GM19025 (cell line): ENCODE data around the gene TMEM215.
"Not testable (repeated sequence)": the region's sequence is repeated elsewhere in the genome, so short reads cannot be mapped to it uniquely, and the experiment has no call there.

Source experiments
- ATAC-seq: cut with Tn5 transposase; IDR thresholded peaks from one replicate; pipeline ENCODE4 v1.9.1; 2021; ENCODE audit warnings: mild to moderate bottlenecking, low read depth, moderate library complexity; ENCODE audit not compliant: unreplicated experiment

Gene TMEM215

GRCh38 chr9:32783168-32783891 lies at the start of gene TMEM215:
TMEM215 (plus strand) TSS chr9:32783540; CDS start chr9:32784184, 644 bp downstream.
- no peak for ATAC-seq

- ATAC-seq = no peak
These were observed 47.9 kb upstream of the TMEM215 start for GRCh38 chr9:32735476-32735875.

DNA sequence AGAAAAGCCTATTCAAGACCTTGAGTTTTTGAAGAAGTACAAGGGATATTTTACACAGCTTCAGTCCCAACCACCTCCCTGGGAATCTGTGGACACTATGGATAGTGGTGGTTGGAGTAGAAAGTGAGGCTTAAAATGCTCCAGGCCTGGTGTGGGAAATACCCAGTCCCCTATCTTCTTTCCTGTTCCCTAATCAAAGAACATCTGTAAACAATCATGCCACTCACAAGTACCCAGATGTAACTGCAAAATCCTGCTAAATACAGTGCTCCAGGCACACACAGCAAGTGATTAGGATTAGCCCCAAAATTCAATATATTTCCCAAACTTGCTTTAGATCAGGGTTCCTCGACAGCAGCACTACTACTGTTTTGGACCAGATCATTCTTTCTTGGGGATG lies 46.0 kb upstream of the TMEM215 start:
- ATAC-seq = no peak

DNA sequence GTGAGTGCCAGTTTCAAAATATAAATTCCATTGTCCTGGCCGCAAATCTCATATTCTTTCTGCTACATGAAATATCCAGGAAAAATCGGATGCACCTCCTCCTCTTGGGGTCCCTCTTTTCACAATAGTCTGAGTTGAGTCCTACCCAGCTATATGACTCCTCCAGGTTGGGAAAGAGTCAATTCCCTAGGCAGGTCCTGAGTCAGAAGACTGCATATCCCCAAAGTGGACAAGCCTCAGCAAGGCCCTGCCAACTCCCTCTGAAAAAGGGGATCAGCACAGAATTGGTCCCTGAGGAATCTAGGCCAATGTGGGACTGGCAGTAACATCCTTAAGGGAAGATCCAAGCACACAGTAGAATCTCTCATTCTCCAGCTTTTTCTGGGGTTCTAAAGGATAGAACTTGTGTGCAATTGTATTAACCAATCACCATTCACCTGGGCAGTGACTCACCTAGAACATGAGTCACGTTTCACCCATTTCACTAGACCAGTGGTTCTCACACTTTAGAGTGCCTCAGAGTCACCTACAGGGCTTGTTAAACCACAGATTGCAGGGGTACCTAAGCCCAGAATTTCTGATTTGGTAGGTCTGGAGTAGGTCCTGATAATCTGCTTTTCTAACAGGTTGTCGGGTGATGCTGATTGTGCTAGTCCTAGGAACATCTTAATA lies 44.7 kb upstream of the TMEM215 start:
- ATAC-seq = no peak

DNA sequence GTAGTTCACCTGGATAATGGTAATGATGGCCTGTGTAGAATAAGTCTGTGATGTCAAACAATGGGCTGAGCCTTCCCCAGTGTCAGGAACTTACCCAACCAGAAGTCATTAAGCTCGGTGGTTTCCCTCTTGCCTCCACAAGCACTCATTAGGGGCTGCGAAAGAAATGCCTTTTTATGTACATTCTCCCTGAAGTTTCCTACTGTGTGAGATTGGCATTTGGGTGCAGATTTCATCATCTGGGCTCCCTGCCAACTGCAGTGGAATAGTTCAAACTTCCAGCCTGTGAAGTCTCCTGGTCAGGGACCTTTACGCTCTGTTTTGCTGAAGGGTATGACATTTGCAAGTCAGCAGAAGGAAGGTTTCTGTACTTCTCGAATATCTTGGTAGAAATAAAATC lies 41.6 kb upstream of the TMEM215 start:
- no peak for ATAC-seq

DNA sequence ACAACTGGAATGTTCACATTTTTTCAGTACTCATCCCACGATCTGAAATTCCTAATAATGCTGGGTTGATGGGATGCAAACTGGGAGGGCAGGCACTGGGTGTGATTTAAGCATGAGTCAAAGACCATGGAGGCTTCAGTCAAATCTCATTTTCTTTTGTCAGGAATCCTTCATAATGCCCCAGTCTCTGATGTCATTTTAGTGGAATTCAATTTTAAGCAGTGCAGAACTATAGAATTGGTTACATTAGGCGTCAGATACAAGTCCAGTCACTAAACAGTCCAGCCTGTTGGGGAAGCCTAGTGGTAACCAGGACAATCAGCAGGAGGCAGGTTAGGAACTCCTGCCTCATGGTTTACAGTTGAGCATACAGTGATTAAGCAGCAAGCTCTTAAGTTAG lies 41.0 kb upstream of the TMEM215 start:
- no peak for ATAC-seq

GRCh38 chr9:32748013-32748412 lies 35.3 kb upstream of the TMEM215 start:
- ATAC-seq = no peak

- no peak for ATAC-seq
These were observed 27.6 kb upstream of the TMEM215 start for GRCh38 chr9:32755730-32756129.

- no peak for ATAC-seq
These were observed 19.2 kb upstream of the TMEM215 start for GRCh38 chr9:32764139-32764538.

GRCh38 chr9:32775283-32775682 lies 8.1 kb upstream of the TMEM215 start:
- no peak for ATAC-seq

DNA sequence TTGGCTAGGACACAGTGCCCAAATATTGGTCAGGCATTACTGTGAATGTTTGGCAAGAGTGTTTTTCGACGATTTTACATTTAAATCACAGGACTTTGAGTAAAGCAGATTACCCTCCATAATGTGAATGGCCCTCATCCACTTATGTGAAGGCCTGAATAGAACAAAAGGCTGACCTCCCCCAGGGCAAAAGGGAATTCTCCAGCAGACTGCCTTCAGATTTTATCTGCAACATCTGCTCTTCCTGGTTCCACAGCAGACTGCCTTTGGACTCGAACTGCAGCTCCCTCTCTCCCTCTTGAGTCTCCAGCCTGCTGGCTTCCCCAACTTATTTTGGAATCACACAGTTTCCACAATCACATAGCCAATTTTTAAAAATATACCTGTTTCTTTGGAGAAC lies 7.1 kb upstream of the TMEM215 start:
- ATAC-seq = no peak

GRCh38 chr9:32782476-32783167 lies 718 bp upstream of the TMEM215 start:
- no peak for ATAC-seq

- no peak for ATAC-seq
These were observed 4.5 kb downstream of the TMEM215 start for GRCh38 chr9:32787816-32788215.

GRCh38 chr9:32796015-32796414 lies 12.7 kb downstream of the TMEM215 start:
- ATAC-seq = not testable (repeated sequence)

DNA sequence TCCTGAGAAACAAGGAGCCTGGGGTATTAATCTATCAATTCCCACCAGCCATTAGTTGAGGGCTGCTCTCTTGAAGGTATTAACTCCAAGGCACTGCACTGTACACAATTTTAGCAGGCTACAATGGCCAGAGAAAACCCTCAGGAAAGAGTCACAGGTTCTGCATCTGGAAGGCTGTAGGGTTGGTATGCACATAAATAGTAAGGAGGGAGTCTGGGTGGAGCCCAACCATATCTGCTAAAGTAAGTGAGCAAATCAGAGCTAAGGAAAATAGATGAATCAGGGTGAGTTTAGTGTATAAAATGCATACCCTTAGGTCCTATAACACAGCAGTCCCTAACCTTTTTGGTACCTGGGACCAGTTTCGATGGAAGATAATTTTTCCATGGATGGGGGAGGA lies 18.2 kb downstream of the TMEM215 start:
- ATAC-seq = no peak

DNA sequence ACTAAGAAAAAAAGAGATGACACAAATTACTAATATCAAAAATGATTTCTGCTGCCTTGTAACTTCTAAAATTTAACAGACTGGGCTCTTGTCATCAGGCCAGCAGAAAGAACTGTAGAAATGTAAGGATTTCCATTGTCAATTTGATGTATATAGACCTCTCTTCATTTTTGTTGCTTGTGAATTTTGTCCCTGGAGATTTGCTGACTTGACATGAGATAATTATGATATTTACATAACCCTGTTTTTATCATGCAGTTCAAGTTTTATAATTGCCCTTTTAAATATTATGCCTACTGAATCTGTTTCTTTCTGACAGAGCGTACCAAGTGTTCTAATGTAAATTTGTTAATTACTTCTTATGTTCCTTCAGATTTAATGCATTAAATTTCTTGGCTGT lies 23.9 kb downstream of the TMEM215 start:
- ATAC-seq = no peak

DNA sequence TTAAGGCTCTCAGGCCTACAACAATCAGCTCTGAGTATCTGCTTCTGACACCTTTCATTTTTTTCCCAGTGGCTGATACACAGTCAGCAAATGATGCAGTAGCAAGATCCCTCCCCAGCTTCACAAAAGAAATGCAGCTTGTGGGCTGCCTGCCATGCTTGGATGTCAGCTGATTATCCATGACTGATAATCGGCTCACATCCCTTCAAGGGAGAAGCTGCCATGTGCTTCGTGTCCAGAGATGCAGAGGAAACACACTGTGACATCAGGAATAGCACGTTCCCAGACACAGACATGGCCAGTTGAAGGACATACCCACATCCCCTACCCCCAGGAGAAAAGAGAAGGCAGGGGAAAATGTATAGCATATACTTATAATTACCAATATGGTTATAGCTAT lies 27.9 kb downstream of the TMEM215 start:
- no peak for ATAC-seq

DNA sequence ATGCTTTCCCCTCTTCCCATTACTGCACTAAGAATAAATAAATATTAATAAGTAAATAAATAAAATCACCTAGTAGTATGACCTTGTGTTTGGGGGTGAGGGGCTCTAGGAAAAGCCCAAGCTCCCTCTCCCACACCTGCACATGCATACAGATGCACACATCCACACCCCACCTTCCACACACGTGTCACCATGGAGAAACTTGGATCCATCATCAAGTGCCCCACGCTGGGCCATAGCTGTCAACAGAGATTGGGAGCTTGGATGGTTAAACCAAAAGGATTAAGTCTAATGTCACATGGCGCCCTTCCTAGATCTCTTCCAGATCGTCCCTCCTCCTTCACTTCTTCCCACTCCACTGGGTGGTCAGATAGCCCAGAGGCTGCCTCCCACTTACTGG lies 37.0 kb downstream of the TMEM215 start:
- ATAC-seq = no peak

DNA sequence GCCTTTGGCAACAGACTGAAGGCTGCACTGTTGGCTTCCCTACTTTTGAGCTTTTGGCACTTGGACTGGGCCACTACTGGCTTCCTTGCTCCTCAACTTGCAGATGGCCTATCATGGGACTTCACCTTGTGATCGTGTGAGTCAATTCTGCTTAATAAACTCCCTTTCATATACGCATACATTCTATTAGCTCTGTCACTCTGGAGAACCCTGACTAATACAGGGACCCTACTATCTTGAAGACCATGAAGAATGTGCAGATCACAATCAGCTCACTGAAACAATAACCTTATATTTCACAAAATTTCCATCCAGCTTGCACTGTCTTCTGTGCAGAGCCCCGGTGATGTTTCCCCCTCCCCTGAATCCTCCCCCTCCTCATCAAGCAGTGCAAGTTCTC lies 39.8 kb downstream of the TMEM215 start:
- no peak for ATAC-seq

DNA sequence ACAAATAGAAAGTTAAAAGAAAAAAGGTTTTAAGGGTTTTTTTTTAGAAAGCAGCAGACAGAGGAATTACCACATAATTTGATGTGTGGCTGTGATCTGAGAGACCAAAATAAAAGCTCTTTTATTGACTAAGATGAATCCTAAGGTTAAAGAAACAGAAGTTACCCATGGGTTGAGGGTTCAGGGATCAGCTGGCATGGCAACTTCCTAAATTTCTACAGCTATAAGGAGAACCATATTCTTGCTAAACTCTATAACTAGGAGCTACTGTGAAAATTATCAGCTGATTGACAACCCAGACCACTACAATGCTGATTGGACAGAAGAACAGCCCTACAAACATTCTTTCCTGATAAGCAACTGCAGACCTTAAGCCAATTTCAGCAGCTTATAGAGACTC lies 40.2 kb downstream of the TMEM215 start:
- ATAC-seq = no peak

- no peak for ATAC-seq
These were observed 41.9 kb downstream of the TMEM215 start for GRCh38 chr9:32825203-32825602.

DNA sequence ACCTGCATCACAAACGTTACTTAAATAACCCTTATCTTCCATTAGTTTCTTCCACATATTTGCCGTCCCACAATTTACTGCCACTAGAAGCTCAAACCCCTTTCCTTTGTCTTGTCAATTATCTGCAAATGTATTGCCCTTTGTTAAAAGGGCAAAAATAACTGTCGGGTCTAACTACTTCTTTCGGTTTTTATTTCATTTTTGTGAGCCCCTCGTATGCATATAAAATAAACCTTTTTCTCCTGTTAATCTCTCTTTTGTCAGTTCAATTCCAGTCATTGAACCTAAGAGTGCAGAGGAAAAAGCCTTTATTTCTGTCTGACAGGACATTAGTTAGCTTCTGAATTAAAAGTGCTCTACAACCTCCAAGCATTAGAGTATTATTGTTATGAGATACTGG lies 45.5 kb downstream of the TMEM215 start:
- ATAC-seq = no peak
